Activated CD8-positive, alpha-beta memory T cell treated with anti-CD3 and anti-CD28 coated beads, Interleukin-2, amount 50 U/mL, for 4 hours (primary cell): Measurements from ENCODE around the gene ZFP30.
"Not testable (repeated sequence)": the region's sequence is repeated elsewhere in the genome, so short reads cannot be mapped to it uniquely, and the experiment has no call there.

ENCODE experiments used
- DNase-seq: peaks from one replicate; pipeline ENCODE4 v3.0.0-alpha.2; 2020

Gene ZFP30

DNA sequence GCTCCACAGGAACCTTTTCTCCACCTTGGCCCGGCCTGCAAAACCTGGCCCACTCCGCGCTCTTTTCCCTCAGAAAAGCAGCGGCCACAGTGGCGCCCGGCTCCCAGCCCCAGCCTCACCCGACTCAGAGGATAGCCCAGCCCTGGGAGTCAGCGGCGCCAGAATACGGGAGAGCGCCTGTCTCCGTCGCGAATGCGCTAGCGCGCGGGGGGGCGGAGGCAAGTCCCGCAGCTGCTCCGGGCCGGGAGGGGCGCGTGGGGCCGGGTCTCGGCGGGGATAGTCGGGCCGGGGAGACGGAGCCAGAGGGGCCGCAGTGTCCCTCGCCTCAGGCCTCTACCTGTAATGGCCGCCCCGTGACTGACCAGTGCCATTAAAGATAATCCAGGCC lies at the start of gene ZFP30:
Gene ZFP30, minus strand, starts transcription at position 165 of the 388 bp plus-strand sequence. CDS start 7,643 bp downstream, outside the sequence.
- peak; percentile 70 for DNase-seq

DNA sequence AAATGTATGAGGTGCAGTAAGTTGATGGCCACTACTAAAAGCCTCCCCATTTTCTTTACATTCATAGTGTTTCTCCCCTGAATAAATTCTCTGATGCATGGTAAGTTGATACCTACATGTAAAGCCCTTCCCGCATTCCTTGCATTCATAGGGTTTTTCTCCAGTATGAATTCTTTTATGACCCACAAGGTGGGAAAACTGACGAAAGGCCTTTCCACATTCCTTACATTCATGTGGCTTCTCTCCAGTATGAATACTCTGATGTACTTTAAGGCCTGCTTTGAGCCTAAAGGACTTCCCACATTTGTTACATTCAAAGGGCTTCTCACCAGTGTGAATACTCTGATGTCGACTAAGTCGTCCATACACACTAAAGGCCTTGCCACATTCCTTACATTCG lies 43.8 kb upstream of the ZFP30 start:
- DNase-seq = no peak

DNA sequence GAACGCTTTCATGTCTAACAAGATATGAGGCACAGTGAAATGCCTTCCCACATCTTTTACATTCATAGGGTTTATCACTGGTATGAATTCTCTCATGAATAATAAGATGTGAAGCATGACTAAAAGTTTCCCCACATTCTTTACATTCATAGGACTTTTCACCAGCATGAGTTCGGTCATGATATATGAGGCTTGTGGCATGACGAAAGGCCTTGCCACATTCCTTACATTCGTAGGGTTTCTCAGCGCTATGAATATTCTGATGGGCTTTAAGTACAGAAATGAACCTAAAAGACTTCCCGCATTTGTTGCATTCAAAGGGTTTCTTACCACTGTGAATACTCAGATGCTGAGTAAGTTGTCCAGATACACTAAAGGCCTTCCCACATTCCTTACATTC lies 43.0 kb upstream of the ZFP30 start:
- no peak for DNase-seq

DNA sequence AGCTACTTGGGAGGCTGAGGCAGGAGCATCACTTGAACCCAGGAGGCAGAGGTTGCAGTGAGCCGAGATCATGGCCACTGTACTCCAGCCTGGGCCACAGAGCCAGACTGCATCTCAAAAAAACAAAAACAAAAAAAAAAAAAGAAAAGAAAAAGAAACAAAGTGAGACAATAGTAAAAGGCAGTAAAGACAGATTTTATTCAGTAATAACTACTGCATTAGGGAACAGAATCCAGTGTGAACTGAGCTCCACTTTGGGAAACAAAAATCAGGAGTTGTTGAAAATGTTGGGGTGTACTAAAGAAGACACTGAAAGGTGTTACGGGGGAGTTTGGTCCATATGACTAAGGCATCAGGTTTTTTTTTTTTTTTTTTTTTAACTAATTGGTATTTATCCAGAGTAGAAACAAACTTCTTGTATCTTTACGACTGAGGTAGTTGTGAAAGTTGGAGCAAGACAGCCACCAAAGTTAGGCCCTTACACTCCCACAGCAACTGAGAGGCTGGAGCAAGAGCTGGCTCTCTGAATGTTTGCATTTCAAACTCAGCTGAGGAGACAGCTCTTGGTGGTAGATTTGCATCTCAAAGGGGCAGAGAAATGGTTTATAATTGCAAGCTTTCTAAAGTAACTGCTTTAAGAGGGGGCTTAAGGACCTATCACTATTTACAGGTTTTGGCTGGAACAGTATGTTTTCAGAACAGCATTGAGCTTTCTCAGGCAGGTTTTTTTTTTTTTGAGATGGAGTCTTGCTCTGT lies 40.1 kb upstream of the ZFP30 start:
- no peak for DNase-seq

DNA sequence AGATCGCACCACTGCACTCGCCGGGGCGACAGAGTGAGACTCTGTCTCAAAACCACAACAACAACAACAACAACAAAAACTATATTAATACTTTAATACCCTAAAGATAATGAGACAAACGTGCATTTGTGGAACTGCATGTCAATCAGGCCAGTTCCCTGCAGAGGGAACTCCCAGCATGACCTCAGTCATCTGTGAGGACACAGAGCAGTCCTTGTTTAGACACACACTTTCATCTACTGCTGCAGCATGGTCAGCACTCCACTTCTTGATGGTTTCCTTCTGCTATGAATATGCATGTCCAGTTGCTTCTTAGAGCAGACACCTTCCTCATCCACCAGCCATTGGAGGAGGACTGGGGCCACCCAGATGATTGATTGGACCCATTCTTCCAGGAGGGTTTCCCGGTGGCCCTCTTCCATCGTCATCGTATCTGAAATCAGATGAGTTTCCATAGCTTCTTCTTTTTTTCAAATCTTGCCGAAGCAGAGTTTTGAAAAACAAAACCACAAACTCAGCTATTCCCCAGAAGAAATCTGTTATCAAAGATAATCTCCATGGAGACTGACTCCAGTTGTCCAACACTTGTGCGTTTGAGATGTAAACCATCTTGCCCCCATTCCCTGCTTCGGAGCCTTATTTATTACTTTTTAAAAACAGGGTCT lies 37.8 kb upstream of the ZFP30 start:
- no peak for DNase-seq

DNA sequence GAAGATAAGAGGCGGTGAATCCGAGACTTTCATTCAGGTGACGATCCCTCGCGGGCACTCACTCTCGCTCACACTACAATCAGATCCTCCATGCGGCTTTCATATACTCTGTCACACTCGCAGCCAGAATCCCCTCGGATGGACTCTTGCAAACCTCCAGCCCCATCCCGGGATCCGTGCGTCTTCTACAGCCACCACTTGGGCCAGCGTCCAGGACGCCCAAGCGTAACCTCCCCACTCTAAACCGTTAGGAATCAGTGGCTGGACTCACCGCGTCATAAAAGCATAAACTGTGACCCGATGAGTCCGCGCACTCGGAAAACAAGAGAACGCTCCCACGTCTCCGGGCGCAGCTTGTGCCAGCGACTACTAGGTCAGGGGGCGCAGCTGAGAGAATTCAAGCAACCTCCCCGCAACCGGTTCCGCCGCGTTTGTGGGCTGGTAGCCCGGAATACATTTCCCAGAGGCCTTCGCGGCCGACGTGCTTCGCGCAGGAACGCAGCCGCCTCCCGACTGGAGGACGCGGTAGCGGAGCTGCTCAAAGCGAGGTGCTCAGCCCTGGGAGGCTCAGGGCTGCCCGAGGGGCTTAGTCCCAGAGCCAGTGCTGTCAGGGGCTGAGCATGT lies 36.7 kb upstream of the ZFP30 start:
- peak; percentile 79 for DNase-seq

DNA sequence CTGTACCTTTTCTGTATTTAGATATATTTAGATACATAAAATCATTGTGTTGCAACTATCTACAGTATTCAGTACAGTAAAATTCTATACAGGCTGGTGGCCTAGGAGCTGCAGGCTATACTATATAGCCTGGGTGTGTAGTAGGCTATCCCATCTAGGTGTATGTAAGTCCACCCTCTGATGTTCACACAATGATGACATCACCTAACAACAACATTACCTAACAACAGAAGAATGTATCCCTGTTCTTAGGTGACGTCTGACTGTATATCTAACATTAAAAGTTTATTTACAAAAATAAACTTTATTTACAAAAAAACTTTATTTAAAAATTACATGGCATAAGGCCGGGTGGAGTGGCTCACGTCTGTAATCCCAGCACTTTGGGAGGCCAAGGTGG lies 28.3 kb upstream of the ZFP30 start:
- no peak for DNase-seq

DNA sequence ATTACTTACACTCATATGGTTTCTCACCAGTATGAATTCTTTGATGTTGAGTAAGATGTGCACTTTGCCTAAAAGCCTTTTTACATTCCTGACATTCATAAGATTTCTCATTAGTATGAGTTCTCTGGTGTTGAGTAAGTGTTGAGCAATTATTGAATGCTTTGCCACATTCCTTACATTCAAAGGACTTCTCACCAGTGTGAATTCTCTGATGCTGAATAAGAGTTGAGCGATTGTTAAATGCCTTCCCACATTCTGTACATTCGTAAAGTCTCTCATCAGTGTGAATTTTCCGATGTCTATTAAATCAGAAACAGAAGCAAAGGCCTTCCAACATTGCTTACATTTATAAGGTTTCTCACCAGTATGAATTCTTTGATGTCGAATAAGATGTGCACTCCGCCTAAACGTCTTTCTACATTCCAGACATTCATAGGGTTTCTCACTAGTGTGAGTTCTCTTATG lies 14.2 kb upstream of the ZFP30 start:
- DNase-seq = no peak

DNA sequence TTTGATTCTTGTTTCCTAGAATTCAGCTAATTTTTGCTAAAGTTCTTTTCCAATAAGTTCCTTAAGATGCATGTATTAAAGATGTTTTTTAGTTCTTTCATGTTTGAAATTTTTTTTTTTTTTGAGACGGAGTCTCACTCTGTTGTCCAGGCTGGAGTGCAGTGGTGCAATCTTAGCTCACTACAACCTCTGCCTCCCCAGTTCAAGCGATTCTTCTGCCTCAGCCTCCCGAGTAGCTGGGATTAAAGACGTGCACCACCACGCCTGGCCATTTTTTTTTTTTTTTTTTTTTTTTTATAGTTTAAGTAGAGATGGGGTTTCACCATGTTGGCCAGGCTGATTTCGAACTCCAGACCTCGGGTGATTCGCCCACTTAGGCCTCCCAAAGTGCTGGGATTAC lies 1.9 kb upstream of the ZFP30 start:
- DNase-seq = not testable (repeated sequence)

DNA sequence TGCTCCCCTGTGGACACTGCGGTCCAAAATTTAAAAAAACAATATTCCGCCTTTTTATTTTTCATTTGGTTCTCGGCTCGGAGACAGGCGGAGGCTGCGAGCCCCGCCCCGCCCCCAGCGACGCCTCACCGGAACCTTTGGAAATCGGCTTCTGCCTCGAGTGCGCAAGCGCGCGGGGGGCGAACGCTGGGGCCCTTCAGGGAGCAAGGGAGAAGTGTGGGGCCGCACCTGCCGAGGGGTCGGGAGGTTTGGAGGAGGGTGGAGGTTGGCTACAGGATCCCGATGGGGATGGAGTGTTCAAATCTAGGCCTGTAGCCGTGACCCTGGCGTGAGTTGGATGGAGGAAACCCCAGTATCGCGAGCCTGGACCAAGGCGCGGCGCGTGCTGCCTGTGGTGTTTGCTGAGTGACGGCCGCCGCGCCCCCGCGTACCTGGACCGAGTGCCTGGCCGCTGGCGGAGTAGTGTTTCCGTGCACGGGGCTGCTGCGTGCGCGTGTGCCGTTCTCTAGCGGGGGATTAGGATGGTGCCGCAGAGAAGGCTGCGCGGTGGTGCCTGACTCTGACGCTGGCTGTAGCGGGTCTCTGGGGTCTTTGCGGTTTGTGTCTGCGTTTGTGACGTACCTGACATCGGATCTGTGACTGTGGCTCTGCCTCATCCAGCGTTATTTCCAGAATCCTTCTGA lies 565 bp upstream of the ZFP30 start:
- DNase-seq = peak; percentile 83

DNA sequence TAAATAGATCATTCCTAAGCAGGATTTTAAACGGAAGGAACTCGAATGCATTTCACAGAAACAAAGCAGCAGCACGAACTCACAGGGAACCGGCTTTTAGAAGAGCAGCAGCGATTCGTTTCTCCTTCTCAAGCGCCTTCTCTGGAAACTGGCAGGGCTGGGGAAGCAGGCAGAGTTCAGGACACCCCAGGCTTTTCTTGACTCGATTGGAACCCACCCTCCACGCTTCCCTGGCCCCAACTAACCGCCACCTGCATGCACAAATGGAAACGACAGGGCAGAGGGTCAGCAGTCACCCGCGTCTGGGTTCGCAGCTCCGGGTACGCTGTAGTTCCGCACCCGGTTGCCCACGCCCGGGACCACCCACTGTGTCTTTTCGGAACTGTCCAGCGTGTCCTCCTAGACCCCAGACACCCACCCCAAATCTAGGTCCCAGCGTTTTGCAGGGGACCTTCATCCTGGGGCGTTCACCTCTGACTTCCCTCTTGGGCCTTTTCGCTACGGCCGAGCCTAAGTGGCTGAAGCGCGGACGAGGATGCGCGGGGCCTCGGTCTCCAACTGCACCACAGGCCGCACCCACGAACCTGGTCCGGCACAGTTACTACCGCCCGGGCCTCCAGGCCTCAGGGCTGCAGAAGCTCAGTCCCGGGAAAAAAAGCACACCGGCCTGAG lies 500 bp downstream of the ZFP30 start:
- DNase-seq = peak; percentile 21

DNA sequence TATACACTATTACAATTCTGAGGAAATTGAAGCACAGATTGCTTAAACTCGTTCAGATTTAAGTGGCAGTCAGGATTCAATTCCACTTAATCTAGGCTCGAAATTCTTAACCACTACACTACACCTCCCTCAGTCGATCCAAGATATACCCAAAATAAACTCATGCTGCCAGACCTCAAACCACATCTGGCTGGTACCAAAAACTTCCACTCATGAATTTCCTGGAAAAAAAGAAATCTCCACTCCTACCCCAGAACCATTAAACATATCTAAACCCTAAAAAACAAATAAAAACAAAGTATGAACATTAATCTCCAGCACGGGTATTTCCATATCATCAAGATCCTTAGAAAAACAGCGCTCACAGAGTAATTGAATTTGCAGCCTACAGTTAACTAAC lies 1.1 kb downstream of the ZFP30 start:
- no peak for DNase-seq

DNA sequence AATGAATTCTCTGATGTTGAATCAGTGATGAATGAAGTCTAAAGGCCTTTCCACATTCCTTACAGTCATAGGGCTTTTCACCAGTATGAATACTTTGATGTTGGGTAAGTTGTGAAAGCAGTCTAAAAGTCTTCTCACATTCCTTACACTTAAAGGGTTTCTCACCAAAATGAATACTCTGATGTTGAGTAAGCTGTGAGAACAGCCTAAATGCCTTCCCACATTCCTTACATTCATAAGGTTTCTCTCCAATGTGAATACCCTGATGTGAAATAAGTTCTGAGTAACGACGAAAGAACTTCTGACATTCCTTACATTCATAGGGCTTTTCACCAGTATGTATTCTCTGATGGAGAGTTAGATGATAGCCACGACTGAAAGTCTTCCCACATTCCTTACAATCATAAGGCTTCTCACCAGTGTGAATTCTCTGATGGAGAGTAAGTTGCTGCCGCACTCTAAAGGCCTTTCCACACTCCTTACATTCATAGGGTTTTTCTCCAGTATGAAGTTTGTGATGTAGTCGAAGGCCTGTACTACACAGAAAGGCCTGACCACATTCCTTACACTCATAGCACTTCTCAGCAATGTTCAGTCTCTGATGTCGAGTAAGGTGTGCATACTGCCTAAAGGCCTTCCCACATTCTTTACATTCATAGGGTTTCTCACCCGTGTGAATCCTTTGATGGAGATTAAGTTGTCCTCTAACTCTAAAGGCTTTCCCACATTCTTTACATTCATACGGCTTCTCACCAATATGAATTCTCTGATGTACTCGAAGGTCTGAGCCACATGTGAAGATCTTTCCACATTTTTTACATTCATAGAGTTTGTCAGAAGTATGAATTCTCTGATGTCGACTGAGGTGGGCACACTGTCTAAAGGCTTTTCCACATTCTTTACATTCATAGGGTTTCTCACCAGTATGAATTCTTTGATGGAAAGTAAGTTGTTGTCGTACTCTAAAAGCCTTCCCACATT lies 19.9 kb downstream of the ZFP30 start:
- no peak for DNase-seq

DNA sequence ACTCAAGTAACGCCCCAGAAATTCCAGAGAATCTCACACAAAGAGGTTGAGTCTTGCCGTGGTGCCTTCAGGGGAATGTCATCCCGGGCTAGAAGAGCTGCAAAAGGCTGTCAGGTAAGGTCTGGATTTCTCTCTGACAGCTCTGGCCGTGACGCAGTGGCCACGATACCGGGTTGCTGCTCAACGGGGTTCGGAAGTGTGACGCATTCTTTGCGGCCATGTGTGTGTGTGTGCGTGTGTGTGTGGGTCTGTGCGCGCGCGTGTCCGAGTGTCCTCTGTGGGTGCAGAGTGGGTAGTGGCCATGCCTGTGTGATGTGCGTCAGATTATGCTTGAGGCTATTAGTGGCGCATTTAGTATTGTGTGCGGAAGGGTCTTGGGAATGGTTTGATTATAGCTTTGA lies 60.3 kb downstream of the ZFP30 start:
- peak; percentile 53 for DNase-seq

DNA sequence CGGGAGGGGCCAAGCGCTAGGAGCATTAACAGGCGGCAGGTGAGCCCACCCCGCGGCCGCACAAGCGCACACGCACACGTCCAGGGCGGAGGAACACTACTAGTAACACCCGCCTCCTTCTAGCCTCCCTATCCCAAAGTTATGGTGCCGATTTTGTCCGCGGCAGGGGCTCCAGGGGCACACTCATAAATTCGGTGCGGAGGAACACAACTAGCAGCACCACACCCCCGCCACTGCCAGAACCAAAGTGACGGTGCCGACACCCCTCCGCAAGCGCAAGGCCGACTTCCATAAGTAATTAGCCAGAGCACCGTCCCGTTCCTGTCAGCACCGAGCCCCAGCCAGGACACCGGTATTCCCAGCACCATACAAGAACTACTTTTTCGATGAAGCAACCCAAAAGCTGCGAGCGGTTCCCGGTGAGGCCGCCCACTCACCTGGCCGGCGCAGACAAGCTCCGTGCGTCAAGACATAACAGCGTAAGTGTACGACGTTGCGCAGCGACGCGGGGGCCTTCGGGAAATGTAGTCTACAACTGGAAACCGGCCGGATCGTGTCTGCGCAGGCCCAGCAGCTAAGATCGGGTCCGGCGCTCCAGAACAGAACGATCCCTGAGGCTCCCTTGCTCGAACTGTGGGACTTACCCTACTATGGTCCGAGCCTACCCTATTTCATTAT lies 60.8 kb downstream of the ZFP30 start, which contains the start of the genes ZNF540 and ZNF571:
Gene ZNF540, plus strand, starts transcription at position 573 of the 678 bp plus-strand sequence. CDS start 3,572 bp downstream, outside the sequence.
Gene ZNF571, minus strand, starts transcription at position 489 of the 678 bp plus-strand sequence. CDS start 8,116 bp downstream, outside the sequence.
- peak; percentile 93 for DNase-seq

DNA sequence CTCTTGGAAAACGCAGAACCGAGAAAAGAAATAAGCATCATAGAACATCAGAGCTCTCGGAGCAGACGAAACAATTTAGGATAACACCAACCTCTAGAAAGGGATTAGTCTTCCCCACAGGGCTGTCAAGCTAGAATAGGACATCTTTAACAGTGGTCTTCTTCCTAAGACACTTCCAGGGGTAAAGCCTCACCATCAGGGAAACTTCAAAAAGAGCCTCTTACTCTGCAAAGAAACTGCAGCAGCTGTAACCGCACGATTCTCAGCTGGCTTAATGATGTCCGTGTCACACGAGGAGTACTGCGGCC lies 61.3 kb downstream of the ZFP30 start:
- no peak for DNase-seq

DNA sequence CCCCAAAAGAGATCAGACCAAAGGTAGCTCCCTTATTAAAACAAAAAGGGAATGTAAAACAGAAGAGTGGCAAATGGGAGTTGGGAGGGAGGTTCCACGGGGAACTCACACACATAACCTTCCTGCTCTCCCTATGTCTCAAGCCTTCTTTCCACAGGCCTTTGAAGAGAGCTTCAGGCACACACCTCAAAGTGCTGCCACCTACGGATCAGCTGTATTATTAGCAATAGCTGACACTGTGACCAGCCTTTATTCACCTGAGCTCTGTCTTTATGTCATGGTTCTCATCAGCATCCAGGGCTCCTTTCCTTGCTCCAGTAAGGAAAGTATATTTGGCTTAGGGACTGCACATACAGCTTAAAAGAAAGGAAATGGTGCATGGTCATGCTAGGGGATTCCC lies 71.9 kb downstream of the ZFP30 start:
- DNase-seq = no peak

DNA sequence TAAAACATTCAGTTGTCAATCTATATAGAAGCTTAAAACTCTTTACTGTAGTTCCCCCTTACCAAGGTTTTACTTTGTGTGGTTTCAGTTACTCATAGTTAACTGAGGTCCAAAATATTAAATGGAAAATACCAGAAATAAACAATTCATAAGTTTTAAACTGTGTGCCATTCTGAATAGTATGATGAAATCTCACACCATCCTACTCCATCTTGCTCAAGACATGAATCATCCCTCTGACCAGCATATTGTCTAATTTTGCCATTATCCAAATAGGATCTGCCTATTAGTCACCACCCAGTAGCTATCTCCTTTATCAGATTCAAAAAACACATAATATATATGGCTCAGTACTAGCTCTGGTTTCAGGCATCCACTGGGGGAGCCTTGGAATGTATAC lies 83.1 kb downstream of the ZFP30 start:
- DNase-seq = no peak

DNA sequence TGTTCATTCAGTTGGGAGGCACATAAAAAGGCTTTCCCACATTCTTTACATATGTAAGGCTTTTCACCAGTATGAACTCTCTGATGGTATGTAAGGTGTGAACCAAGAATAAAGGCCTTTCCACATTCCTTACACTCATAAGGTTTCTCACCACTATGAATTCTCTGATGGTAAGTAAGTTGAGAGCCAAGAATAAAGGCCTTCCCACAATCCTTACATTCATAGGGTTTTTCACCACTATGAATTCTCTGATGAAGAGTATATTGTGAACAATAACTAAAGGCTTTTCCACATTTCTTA lies 89.9 kb downstream of the ZFP30 start:
- no peak for DNase-seq

DNA sequence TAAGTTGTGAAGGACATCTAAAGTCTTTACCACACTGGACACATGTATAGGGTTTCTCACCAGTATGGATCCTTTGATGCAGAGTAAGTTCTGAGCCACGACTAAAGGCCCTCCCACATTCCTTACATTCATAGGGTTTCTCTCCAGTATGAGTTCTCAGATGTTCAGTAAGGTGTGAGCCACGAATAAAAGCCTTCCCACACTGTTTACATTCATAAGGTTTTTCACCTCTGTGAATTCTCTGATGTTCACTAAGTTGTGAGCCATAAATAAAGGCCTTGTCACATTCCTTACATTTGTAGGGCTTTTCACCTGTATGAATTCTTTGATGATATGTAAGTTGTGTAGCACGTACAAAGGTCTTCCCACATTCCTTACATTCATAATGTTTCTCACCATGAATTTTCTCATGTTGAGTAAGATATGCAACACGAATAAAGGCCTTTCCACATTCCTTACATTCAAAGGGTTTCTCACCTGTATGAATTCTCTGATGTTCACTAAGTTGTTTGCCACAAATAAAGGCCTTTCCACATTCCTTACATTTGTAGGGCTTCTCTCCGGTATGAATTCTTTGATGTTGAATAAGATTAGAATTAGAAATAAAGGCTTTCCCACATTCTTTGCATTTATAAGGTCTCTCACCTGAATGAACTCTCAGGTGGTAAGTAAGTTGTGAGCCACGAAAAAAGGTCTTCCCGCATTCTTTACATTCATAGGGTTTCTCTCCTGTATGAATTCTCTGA lies 90.5 kb downstream of the ZFP30 start:
- DNase-seq = no peak
